Measurements from ENCODE around the gene MAGEB5. TPM values are rescaled to one million over a fixed set of nuclear protein-coding genes. Genes with fewer than 3 reads are reported as not detected.

The MAGEB5 gene
- total RNA-seq = not detected in 2 replicates

GRCh38 chrX:26215869-26216268, at the start of gene MAGEB5:
Gene MAGEB5 (plus strand): TSS chrX:26216169. CDS start chrX:26217302, 1,133 bp downstream.

GRCh38 chrX:26192204-26192603, 23.8 kb upstream of the MAGEB5 start, which contains the start of gene MAGEB6:
Gene MAGEB6 (plus strand): TSS chrX:26192440. CDS start chrX:26193847, 1,407 bp downstream.

Other genes starting within 250 kb of the MAGEB5 start
- gene MAGEB18, start 77.8 kb upstream of the MAGEB5 start, total RNA-seq = not detected in 2 replicates
- not detected in 2 replicates for gene MAGEB6B, start 55.6 kb upstream of the MAGEB5 start, total RNA-seq
- gene MAGEB6, start 23.7 kb upstream of the MAGEB5 start, total RNA-seq = not detected in 2 replicates

Measured in myometrial cell (primary cell).